Left cardiac atrium (tissue), 4 donors: ENCODE measurements around the gene TMPRSS3. TPM values are rescaled to one million over a fixed set of nuclear protein-coding genes. Genes with fewer than 3 reads are reported as not detected.

Experiments used
- ATAC-seq, 2 donors: fragments of 200-7000 bp; cut with Tn5 transposase; one replicate each; pipeline ENCODE4 v1.9.1; 2020; ENCODE audit warnings: mild to moderate bottlenecking in 2 of 2, moderate library complexity in 2 of 2
- DNase-seq: peaks from one replicate; pipeline ENCODE4 v3.0.0-alpha.2; 2020
- intact Hi-C, 2 donors: fragments of 100-400 bp; cut with DNase I; formaldehyde crosslinking; loops; one replicate each; pipeline versions ENCODE4 v1.14.1 to v1.15.1; 2022 to 2023
- total RNA-seq, 2 donors: library from RNA; stranded (reverse); fragmentation: NEBNext Ultra II Directional; extraction: Animal tissue kit (Norgen Biotek cat#: 25700); gene quantifications; one replicate each; pipeline ENCODE4 v1.2.1, GENCODE V29; 2021
- donor health status: DM: no; HTN: yes; CAD: no.
- donor health status: DM: no; HTN: yes; CAD: no; lungs with severe emphysema.
- donor health status: DM: yes; HTN: yes; CAD: no.
- donor health status: Dilated cardiomyopathy.

Gene TMPRSS3
- total RNA-seq, 2 donors from 2014 or later, result 0.18 to 0.27 TPM

DNA sequence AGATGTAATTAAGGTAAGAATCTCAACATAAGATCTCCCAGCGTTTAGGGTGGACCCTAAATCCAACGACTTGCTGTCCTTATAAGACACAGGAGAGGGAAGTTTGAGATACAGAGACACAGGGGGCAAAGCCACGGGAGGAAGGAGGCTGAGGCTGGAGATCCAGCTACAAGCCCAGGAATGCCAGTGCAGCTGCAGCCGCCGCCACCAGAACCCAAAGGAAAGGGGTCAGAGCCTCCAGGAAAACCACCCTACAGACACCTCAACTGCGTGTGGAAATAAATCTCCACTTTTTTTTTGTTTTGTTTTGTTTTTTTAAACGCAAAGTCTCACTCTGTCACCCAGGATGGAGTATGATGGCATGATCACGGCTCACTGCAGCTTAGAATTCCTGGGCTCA, 17.4 kb downstream of the TMPRSS3 start:
- no peak for ATAC-seq
- intact Hi-C loops, result no loop called here
- DNase-seq, result no peak

DNA sequence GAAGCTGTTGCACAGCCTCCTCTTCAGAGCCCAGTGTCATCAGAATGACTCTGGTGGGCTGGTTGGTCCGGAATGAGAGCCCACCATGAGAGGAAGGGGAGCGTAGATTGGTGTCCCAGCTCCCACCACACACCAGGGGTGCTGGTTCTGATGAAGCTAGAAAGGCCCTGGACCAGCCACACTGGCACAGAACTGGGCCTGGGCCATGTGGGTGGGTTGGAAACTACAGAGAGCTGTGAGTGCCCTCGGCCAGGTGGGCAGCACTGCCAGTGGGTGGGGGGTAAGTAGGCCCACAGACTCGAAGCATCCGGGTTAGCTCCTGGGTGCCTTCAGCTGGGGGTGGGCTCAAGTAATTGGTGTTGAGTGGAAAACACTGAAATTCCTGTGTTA, 17.9 kb downstream of the TMPRSS3 start:
- DNase-seq, result no peak
- intact Hi-C loops, result no loop called here
- ATAC-seq, result no peak

GRCh38 chr21:42377211-42377950, 18.5 kb downstream of the TMPRSS3 start:
- no peak for DNase-seq

DNA sequence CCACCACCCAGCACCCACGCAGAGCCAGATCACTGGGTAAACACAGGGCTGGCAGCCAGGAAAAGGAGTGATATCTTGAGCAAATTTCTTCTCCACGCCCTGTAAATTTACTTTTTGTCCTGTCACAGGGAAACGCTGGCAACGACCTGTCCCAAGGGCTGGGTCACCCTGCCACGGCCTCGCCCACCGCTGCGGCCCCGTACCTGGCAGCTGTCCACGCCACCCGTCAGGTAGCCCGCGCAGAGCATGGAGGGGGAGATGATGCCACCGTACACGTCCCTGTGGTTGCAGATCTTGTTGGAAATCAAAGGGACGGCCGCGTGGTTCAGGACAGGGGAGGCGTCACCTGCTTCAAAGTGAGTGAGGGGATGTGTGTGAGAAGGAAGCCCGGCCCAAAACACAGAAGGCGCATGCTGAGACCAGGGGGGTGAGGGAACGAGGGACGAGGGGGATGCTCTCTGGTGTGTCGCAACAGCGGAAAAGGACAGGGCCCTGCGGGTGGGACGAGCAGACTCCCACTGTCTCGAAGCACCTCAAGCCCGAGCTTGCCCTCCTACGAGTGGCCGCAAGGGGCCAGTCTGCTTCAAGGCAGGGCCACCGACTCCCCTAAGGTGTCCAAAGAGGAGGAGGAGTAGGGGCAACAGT, 19.4 kb downstream of the TMPRSS3 start:
- intact Hi-C loops, result no loop called here
- DNase-seq (no peak), ATAC-seq (no peak)

More at GRCh38 chr21:42377211-42377950, 18.5 kb downstream of the TMPRSS3 start:
- intact Hi-C loops, result no loop called here
- no peak for ATAC-seq

GRCh38 chr21:42375966-42376337, 19.9 kb downstream of the TMPRSS3 start:
- intact Hi-C loops, result no loop called here
- ATAC-seq, result no peak
- DNase-seq, result no peak

DNA sequence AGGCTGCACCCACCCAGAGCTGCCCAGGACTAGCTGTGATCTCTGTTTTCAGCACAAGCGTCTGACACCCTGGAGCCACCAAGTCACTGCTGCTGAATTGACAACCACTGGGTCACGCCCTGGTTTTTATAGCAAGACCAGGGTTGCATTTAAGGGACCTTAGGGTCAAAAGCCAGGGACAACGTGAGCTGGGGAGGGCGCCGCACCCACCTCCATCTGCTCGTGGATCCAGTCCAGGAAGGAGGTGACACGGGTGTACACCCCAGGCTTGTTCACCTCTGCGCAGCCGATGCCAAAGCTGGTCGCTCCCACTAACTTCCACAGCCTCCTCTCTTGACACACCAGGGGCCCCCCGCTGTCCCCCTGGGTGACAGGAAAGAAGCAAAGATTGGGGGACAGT, 20.3 kb downstream of the TMPRSS3 start:
- DNase-seq (no peak), ATAC-seq (no peak)
- intact Hi-C loops, result no loop called here

DNA sequence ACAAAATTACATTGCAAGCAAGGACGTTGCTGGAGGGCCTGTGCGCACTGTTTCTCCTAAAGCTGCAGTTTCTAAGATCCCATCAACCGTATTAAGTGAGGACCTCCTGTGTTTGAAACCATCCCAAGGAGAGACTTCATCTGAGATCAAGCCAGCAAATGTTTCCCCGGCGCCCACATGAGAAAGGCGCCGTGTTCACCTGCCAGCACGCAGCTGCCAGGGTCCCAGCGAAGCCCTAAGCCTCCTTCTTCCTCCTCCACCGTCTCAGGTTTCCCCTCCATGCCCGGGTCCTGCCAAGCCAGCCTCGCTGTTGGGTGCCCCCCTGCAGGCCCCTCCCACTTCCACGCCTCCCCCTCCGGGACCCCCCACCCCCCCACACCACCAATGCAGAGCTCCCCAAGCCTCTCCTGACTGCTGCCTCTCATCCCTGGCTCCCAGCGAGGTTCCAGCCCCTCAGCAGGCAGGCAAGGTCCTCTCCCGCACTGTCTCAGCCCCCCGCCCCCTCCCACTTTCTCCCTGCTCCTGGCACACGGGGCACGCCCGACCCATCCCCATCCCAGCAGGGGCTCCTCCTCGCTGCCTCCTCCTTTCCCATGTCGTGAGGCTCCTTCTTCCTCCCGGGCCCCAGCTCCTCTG, 20.9 kb downstream of the TMPRSS3 start:
- no peak for DNase-seq
- no peak for ATAC-seq
- intact Hi-C loops, result no loop called here

- ATAC-seq (no peak), DNase-seq (no peak)
- intact Hi-C loops, result no loop called here
Measured at GRCh38 chr21:42374457-42374856, 21.4 kb downstream of the TMPRSS3 start.

- ATAC-seq (no peak), DNase-seq (no peak)
- intact Hi-C loops, result no loop called here
Measured at GRCh38 chr21:42373908-42374455, 21.9 kb downstream of the TMPRSS3 start.

DNA sequence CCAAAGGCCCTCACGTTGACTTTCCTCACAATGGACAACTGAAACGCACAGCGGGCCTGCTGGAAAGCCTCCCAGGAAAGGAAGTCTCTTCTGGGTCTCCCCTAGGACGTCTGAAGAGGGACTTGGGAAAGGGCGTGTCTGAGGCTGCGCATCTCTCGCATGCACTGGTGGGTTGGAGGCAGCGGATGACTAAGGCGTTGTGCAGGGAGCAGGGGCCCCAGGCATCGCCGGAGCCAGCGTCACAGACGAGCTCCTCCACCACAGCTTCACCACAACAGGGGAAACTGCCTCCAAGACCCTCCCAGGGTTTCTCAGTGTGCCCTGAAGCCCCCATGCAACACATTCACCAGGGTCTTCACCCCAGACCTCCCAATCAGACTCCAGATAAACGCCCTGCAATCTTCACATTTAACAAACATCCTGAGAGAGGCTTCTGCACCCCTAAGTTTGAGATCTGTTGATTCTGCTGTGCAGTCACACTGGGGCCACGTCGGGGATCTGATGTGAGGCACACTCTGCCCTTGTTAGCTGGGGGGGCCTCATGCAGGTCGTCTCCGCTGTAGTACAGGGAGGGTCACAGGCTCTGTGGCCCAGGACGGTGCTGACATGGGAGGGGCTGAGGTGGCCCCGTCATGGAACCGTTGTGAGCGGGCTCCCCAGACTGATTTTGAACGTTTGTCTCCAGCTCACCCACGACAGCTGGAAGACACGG, 22.5 kb downstream of the TMPRSS3 start:
- no peak for DNase-seq
- intact Hi-C loops, result no loop called here
- no peak for ATAC-seq

GRCh38 chr21:42370894-42371654, 24.8 kb downstream of the TMPRSS3 start:
- ATAC-seq (no peak), DNase-seq (no peak)
- intact Hi-C loops, result no loop called here

DNA sequence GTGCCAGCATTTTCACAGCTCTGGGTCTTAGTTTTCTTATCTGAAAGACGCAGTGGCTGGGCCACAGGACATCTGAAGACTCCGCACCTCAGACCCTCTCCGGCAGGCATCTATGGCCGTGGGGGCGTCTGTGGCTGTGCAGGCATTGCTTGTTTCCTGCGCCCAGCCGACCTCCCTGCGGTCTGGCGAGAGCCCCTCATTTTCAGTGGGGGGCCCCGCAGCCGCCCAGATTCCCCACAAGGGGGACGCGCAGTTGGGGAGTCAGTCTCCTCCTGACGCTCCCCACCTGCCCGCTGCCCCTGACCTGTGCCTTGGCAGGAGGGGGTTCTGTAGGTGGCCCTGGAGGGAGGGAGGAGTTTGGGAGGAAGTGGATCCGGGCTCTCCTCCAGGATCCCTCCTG, 26.0 kb downstream of the TMPRSS3 start:
- DNase-seq (no peak), ATAC-seq (no peak)
- intact Hi-C loops, result no loop called here

DNA sequence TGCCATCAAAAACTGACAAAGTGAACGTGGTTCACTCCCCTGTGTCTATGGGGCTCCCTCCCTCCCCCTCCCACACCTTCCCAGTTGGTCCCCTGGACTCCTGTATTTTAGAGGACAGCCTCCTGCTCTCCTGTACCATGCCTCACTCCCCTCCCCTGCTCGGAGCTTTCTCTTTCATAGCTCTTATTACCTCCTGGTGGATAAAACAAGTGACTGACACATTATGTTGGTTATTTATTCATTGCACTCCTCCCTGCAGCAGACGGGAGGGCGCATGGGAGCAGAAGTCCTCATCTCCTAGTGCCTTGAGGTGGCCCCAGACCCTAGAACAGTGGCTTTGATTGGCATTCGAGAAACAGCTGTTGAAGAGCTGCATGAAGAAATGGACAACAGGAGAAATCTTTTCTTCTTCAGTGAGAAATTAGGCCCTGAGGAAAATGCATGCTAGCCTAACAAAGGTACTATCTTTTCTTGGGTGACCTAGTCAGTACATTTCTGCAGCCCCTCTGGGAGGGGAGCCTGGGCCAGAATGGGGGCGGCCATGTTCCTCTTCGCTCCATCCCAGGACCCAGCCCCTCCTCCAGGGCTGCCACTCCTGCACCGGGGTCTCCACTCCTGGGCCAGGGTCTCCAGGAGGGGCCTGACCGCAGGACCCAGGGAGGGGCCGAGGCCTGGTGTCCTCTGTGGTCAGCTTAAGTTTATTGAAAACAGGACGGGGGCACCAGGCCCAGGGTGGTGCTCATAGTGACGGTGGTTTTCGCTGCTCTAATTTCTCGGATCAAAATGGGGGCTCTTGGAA, 28.3 kb downstream of the TMPRSS3 start:
- intact Hi-C loops, result no loop called here
- ATAC-seq, result no peak
- DNase-seq, result no peak

- intact Hi-C loops, result no loop called here
- no peak for ATAC-seq
- DNase-seq, result no peak
Measured at GRCh38 chr21:42366292-42367010, 29.4 kb downstream of the TMPRSS3 start, which contains the start of gene TFF1. Gene TFF1, minus strand, starts transcription at chr21:42366535. Its CDS starts 40 bp downstream, at chr21:42366495.

DNA sequence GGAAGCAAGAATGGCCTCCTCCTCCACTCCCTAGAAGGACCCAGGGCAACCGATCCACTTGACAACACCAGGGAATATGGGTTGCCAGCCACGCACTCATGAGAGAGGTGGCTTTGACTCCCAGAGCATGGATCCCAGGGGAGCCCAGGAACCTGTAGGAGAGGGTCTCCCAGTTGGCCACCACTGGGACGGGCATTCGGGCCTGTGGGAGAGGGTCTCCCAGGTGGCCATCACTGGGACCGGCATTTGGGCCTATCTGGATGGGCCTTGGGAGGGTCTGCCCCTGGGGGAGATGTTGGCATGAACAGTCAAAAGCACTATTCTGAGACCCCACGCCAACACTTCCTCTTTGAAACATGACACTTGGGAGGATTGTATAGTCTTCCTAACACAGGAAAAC, 30.1 kb downstream of the TMPRSS3 start:
- intact Hi-C loops, result no loop called here
- DNase-seq (no peak), ATAC-seq (no peak)

GRCh38 chr21:42364304-42364865, 31.5 kb downstream of the TMPRSS3 start:
- intact Hi-C loops, result no loop called here
- DNase-seq (no peak), ATAC-seq (no peak)

- ATAC-seq, result no peak
- no peak for DNase-seq
- intact Hi-C loops, result no loop called here
Measured at GRCh38 chr21:42363312-42363711, 32.5 kb downstream of the TMPRSS3 start.
